Lower leg skin (tissue), 3 donors: Measurements from ENCODE around the gene JAM3.

Experiments
- CTCF ChIP-seq, 3 donors: fragments of 450-650 bp; IDR thresholded peaks; one replicate each; pipeline ENCODE4 v1.5.1; 2016; ENCODE audit warnings: antibody characterized with exemption in 3 of 3, mild to moderate bottlenecking in 3 of 3, moderate library complexity in 2 of 3
- POLR2A ChIP-seq, 2 donors: fragments of 450-650 bp; IDR thresholded peaks; one replicate each; pipeline ENCODE4 v1.6.1; 2016 to 2017; ENCODE audit warnings: antibody characterized with exemption in 2 of 2, mild to moderate bottlenecking in 1 of 2, moderate library complexity in 1 of 2

- TF ChIP-seq CTCF (IDR thresholded peaks at IDR 0.05) (no peak), POLR2A (IDR thresholded peaks at IDR 0.05) (no peak)
Observed at GRCh38 chr11:134069426-134070341, 812 bp downstream of the JAM3 start.
